Mesenchymal stem cell (in vitro differentiated cells and primary cell): Measurements from ENCODE around the gene SLC25A13.

Source experiments
- DNase-seq: peaks from one replicate; pipeline ENCODE4 v3.0.0-alpha.2; 2013
- H2AFZ ChIP-seq: one replicate; pipeline ENCODE4 v1.6.1; 2013; ENCODE audit warnings: low read depth, mild to moderate bottlenecking, control low read depth, inconsistent platforms, low read length, moderate library complexity
- H2AK5ac ChIP-seq: 2 replicates; pipeline ENCODE4 v1.6.1; 2013; ENCODE audit warnings: low read length, moderate library complexity, mild to moderate bottlenecking, inconsistent platforms; ENCODE audit not compliant: severe bottlenecking
- H2BK120ac ChIP-seq: one replicate; pipeline ENCODE4 v1.6.1; 2013; ENCODE audit warnings: low read depth, mild to moderate bottlenecking, inconsistent platforms, low read length, moderate library complexity
- H2BK12ac ChIP-seq, 2 experiments: one replicate each; pipeline ENCODE4 v1.6.1; 2013; ENCODE audit warnings: inconsistent platforms in 2 of 2, low read length in 2 of 2, mild to moderate bottlenecking in 2 of 2, moderate library complexity in 2 of 2, control low read depth in 1 of 2
- H2BK15ac ChIP-seq: one replicate; pipeline ENCODE4 v1.6.1; 2013; ENCODE audit warnings: mild to moderate bottlenecking, low read depth, inconsistent platforms; ENCODE audit not compliant: poor library complexity, severe bottlenecking
- H2BK5ac ChIP-seq: 2 replicates; pipeline ENCODE4 v1.6.1; 2013; ENCODE audit warnings: low read depth, mild to moderate bottlenecking, low read length, control low read depth, inconsistent platforms; ENCODE audit not compliant: poor library complexity, severe bottlenecking
- H3K14ac ChIP-seq, 2 experiments: one replicate each; pipeline ENCODE4 v1.6.1; 2013; ENCODE audit warnings: inconsistent platforms in 2 of 2, low read length in 2 of 2, control low read depth in 1 of 2, mild to moderate bottlenecking in 1 of 2, moderate library complexity in 1 of 2
- H3K18ac ChIP-seq, 2 experiments: one replicate each; pipeline ENCODE4 v1.6.1; 2013; ENCODE audit warnings: inconsistent platforms in 2 of 2, low read length in 2 of 2, control low read depth in 1 of 2, low read depth in 1 of 2, mild to moderate bottlenecking in 1 of 2
- H3K23ac ChIP-seq, 2 experiments: one replicate each; pipeline ENCODE4 v1.6.1; 2013; ENCODE audit warnings: inconsistent platforms in 2 of 2, low read length in 2 of 2, mild to moderate bottlenecking in 2 of 2, moderate library complexity in 2 of 2, control low read depth in 1 of 2
- H3K27ac ChIP-seq: 2 replicates; pipeline ENCODE4 v1.5.1; 2013; ENCODE audit warnings: mild to moderate bottlenecking, moderate library complexity, low read length, control low read depth, inconsistent platforms; ENCODE audit not compliant: poor library complexity, severe bottlenecking
- H3K27me3 ChIP-seq, 2 experiments: 2 replicates each; pipeline versions ENCODE4 v1.6.1 to v1.7.0; 2013; ENCODE audit warnings: low read length in 2 of 2, mild to moderate bottlenecking in 2 of 2, moderate library complexity in 2 of 2, control low read depth in 1 of 2, inconsistent platforms in 1 of 2; ENCODE audit not compliant: control insufficient read depth in 1 of 2, insufficient read depth in 1 of 2
- H3K36me3 ChIP-seq, 2 experiments: 2 replicates each; pipeline versions ENCODE4 v1.6.1 to v1.7.0; 2013; ENCODE audit warnings: low read length in 2 of 2, control low read depth in 1 of 2, inconsistent platforms in 1 of 2, low read depth in 1 of 2, mild to moderate bottlenecking in 1 of 2; ENCODE audit not compliant: insufficient read depth in 2 of 2, control insufficient read depth in 1 of 2
- H3K4ac ChIP-seq, 2 experiments: one replicate each; pipeline ENCODE4 v1.6.1; 2013; ENCODE audit warnings: inconsistent platforms in 2 of 2, low read length in 2 of 2, mild to moderate bottlenecking in 2 of 2, moderate library complexity in 2 of 2, control low read depth in 1 of 2, low read depth in 1 of 2
- H3K4me1 ChIP-seq: 2 replicates; pipeline ENCODE4 v1.6.1; 2013; ENCODE audit warnings: low read depth, low read length, control low read depth; ENCODE audit not compliant: control insufficient read depth, insufficient read depth
- H3K4me2 ChIP-seq: 2 replicates; pipeline ENCODE4 v1.6.1; 2013; ENCODE audit warnings: low read length, mild to moderate bottlenecking, inconsistent platforms; ENCODE audit not compliant: poor library complexity, severe bottlenecking
- H3K4me3 ChIP-seq, 2 experiments: 2 replicates each; pipeline versions ENCODE4 v1.5.1 to v1.7.0; 2013; ENCODE audit warnings: low read length in 2 of 2, mild to moderate bottlenecking in 2 of 2, control low read depth in 1 of 2, low read depth in 1 of 2; ENCODE audit not compliant: insufficient read depth in 1 of 2
- H3K79me1 ChIP-seq: replicated peaks from 2 replicates; pipeline ENCODE4 v1.6.1; 2013; ENCODE audit warnings: mild to moderate bottlenecking, control low read depth, low read length, inconsistent platforms; ENCODE audit not compliant: poor library complexity, severe bottlenecking
- H3K9ac ChIP-seq: 2 replicates; pipeline ENCODE4 v1.7.0; 2013; ENCODE audit warnings: mild to moderate bottlenecking, low read length, moderate library complexity
- H3K9me3 ChIP-seq: 2 replicates; pipeline ENCODE4 v1.7.0; 2013; ENCODE audit warnings: mild to moderate bottlenecking, low read length; ENCODE audit not compliant: control insufficient read depth
- H4K8ac ChIP-seq: one replicate; pipeline ENCODE4 v1.6.1; 2013; ENCODE audit warnings: inconsistent platforms, mild to moderate bottlenecking, low read length, moderate library complexity
- H4K91ac ChIP-seq: one replicate; pipeline ENCODE4 v1.6.1; 2013; ENCODE audit warnings: mild to moderate bottlenecking, low read length, inconsistent platforms
- WGBS: methylation state at CpG from one replicate; pipeline ENCODE4 v1.1.7; 2013; ENCODE audit warnings: mixed read lengths; 5-methylcytosine and 5-hydroxymethylcytosine counted together

SLC25A13 gene

DNA sequence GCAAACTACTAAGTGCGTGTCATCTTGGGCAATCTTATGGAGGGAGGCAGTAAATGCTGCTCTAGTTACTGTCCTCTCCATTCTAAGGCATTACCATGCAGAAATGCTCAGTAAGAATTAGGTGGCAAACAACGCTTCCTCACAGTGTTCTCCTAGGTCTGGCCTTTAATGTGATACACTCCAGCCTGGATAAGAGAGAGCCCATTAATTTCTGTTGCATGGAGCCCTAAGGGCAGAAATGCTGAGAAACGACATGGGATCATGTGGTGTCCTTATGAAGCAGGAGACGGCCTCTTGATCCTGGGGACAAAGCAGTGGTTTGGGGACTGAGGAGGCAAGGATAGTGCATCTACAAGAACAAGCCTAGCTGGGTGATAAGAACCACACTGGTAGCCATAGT lies 44.0 kb downstream of the SLC25A13 start:
- H2AK5ac ChIP-seq, result no peak overlapping the region
- WGBS, result 96% methylated on average over 4 of the region's 4 CpGs

GRCh38 chr7:96276019-96276418 lies 45.9 kb downstream of the SLC25A13 start:
- H3K18ac ChIP-seq, result no peak overlapping the region

More for the DNA sequence above, 44.0 kb downstream of the SLC25A13 start:
- no peaks in the 10 kb centered on the region for H3K27me3 ChIP-seq
- H3K4me3 ChIP-seq, result no peak overlapping the region
- H3K18ac ChIP-seq, result no peak overlapping the region
- H3K27ac ChIP-seq, result no peak overlapping the region
- no peak overlapping the region for H2BK15ac ChIP-seq
- no peak overlapping the region for H3K4ac ChIP-seq
- no peak overlapping the region for H2BK12ac ChIP-seq
- no peak overlapping the region for H4K8ac ChIP-seq
- H2BK5ac ChIP-seq, result no peak overlapping the region
- DNase-seq, result no peak
- H3K4me1 ChIP-seq, result peaks cover 1% of the 10 kb centered on the region
- no peak overlapping the region for H4K91ac ChIP-seq
- no peak overlapping the region for H2BK120ac ChIP-seq
- H3K14ac ChIP-seq, result no peak overlapping the region
- H3K79me1 ChIP-seq, result peaks cover 25% of the 10 kb centered on the region
- no peak overlapping the region for H2AFZ ChIP-seq
- H3K36me3 ChIP-seq, result peaks cover 0 to 14% of the 10 kb centered on the region in 2 experiments
- H3K9ac ChIP-seq, result no peak overlapping the region
- H3K23ac ChIP-seq, result no peak overlapping the region
- H3K9me3 ChIP-seq, result no peaks in the 10 kb centered on the region
- no peak overlapping the region for H3K4me2 ChIP-seq

DNA sequence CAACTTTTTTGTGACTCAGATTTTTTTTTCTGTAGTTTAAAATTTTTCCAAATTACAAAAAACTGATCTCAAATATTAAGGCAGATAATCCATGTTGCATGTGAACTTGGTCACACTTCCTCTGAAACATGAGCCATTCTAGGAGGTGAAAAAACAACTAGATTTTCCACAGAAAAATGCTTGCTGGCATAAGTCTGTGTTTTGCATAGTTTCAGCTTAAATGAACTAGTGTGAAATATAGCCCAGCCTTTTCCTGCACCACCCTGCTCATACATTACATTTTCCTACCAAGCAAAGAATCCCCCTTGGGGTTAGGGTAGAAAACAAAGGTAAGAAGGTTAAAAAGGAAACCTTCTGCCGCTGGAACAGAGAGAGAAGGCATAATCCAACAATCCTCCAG lies 48.2 kb downstream of the SLC25A13 start:
- DNase-seq, result no peak
- H3K23ac ChIP-seq, result no peak overlapping the region
- no peak overlapping the region for H2AFZ ChIP-seq
- no peak overlapping the region for H4K8ac ChIP-seq
- no peak overlapping the region for H3K4me3 ChIP-seq
- H3K9ac ChIP-seq, result no peak overlapping the region
- H2BK15ac ChIP-seq, result no peak overlapping the region
- peaks cover 3 to 19% of the 10 kb centered on the region in 2 experiments for H3K36me3 ChIP-seq
- WGBS, result no CpG with 5 or more reads among the region's 1 CpG
- no peak overlapping the region for H2BK12ac ChIP-seq
- no peak overlapping the region for H3K18ac ChIP-seq
- H4K91ac ChIP-seq, result no peak overlapping the region
- H3K4ac ChIP-seq, result no peak overlapping the region
- no peaks in the 10 kb centered on the region for H3K4me1 ChIP-seq
- peaks cover 19% of the 10 kb centered on the region for H3K79me1 ChIP-seq
- H3K4me2 ChIP-seq, result no peak overlapping the region
- H2BK5ac ChIP-seq, result no peak overlapping the region
- no peak overlapping the region for H3K14ac ChIP-seq
- H2AK5ac ChIP-seq, result no peak overlapping the region
- no peak overlapping the region for H3K27ac ChIP-seq
- H3K27me3 ChIP-seq, result no peaks in the 10 kb centered on the region
- H2BK120ac ChIP-seq, result no peak overlapping the region
- no peaks in the 10 kb centered on the region for H3K9me3 ChIP-seq

More at GRCh38 chr7:96276019-96276418, 45.9 kb downstream of the SLC25A13 start:
- Histone ChIP-seq H3K27me3 (no peaks in the 10 kb centered on the region), H3K23ac (no peak overlapping the region), H4K91ac (no peak overlapping the region), H3K14ac (no peak overlapping the region), H2BK5ac (no peak overlapping the region), H3K9me3 (no peaks in the 10 kb centered on the region), H3K9ac (no peak overlapping the region), H2AFZ (no peak overlapping the region), H3K4me3 (no peak overlapping the region), H2BK120ac (no peak overlapping the region), H2BK15ac (no peak overlapping the region), H3K4ac (no peak overlapping the region), H3K79me1 (peaks cover 23% of the 10 kb centered on the region), H2BK12ac (no peak overlapping the region), H3K27ac (no peak overlapping the region), H3K4me1 (peaks cover 1% of the 10 kb centered on the region), H4K8ac (no peak overlapping the region), H3K4me2 (no peak overlapping the region), H3K36me3 (peaks cover 0 to 14% of the 10 kb centered on the region in 2 experiments), H2AK5ac (no peak overlapping the region)
- no peak for DNase-seq
- 100% methylated on average over 1 of the region's 2 CpGs for WGBS

GRCh38 chr7:96269246-96269994 lies 52.5 kb downstream of the SLC25A13 start:
- Histone ChIP-seq H3K4me2 (no peak overlapping the region), H3K4me3 (no peak overlapping the region), H2AK5ac (no peak overlapping the region), H3K9ac (no peak overlapping the region), H3K4me1 (no peaks in the 10 kb centered on the region), H3K14ac (no peak overlapping the region), H2BK15ac (no peak overlapping the region), H3K27me3 (no peaks in the 10 kb centered on the region), H3K36me3 (peaks cover 5 to 15% of the 10 kb centered on the region in 2 experiments), H3K4ac (no peak overlapping the region), H2AFZ (no peak overlapping the region), H3K79me1 (peaks cover 20% of the 10 kb centered on the region), H3K9me3 (no peaks in the 10 kb centered on the region), H2BK120ac (no peak overlapping the region), H3K27ac (no peak overlapping the region), H3K23ac (no peak overlapping the region), H2BK5ac (no peak overlapping the region), H4K91ac (no peak overlapping the region), H2BK12ac (no peak overlapping the region), H3K18ac (no peak overlapping the region), H4K8ac (no peak overlapping the region)
- 97% methylated on average over 4 of the region's 5 CpGs for WGBS
- no peak for DNase-seq
